ENCODE data around the gene ZSWIM1.
"Not testable (repeated sequence)": the region's sequence is repeated elsewhere in the genome, so short reads cannot be mapped to it uniquely, and the experiment has no call there.

Gene ZSWIM1

DNA sequence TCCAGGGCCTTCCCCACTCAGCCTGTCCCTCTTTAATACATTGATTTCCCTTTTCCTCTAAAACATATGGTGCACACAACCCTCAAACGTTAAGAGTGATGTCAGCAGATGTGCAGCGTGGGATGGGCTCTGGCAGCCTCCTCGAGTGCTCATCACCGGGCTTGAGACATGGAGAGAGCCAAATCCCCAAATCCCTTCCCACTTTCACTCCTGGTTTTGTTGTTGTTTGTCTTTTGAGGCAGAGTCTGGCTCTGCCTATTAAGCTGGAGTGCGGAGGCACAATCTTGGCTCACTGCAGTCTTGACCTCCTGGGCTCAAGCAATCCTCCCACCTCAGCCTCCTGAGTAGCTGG is 36.7 kb downstream of the ZSWIM1 start:
- no peak for FAIRE-seq
- no peak for TF ChIP-seq POLR2A (IDR thresholded peaks at IDR 0.05; ENCODE audit: low read depth, low read length)
- DNase-seq (ENCODE audit: insufficient read length, low spot score), result no peak

GRCh38 chr20:45918182-45918737 is 37.2 kb downstream of the ZSWIM1 start:
- TF ChIP-seq POLR2A (IDR thresholded peaks at IDR 0.05; ENCODE audit: low read depth, low read length), result no peak
- no peak for DNase-seq (ENCODE audit: insufficient read length, low spot score)
- no peak for FAIRE-seq

- FAIRE-seq (no peak), DNase-seq (ENCODE audit: insufficient read length, low spot score) (no peak)
- no peak for TF ChIP-seq POLR2A (IDR thresholded peaks at IDR 0.05; ENCODE audit: low read depth, low read length)
These were observed 37.9 kb downstream of the ZSWIM1 start for GRCh38 chr20:45918779-45919537.

- DNase-seq (ENCODE audit: insufficient read length, low spot score) (no peak), FAIRE-seq (no peak)
- no peak for TF ChIP-seq POLR2A (IDR thresholded peaks at IDR 0.05; ENCODE audit: low read depth, low read length)
These were observed 38.7 kb downstream of the ZSWIM1 start for GRCh38 chr20:45919542-45920399.

DNA sequence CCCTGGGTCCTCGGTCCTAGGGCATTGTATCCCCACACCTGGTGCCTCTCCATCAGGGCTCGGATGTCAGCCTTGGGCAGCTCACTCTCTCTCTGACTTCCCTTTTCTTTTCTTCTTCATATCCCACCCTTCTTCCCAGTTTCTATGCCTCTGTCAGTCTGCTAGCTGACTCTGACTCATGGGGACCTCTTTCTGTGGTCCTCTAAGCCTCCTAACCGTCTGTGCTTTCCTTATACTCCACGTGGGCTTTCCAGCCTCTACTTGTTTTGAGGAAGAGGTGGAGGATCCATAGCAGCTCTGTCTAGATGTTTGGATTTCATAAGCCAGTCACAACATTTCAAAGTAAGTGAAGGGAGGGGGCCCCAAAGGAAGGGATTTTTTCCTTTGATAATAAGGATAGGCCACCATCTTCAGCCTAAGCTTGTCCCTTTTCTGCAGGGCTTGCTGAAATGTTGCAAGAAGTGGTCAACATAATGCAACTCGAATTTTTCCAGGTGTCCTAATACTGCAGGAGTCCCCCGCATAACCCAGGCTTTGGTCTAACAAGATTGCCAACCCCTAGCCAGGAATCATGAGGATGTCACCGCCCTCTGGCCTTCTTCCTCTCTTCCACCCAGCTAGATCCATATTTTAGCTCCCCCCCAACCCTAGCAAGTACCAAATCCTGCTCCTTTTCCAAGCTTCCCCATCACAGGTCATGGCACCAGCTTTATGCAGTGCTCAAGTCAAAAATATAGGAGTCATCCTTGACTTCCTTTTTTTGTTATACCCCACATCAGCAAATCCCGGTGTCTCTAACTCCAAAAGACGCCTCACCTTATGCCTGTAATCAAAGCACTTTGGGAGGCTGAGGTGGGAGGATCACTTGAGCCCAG is 39.7 kb downstream of the ZSWIM1 start:
- no peak for FAIRE-seq
- no peak for TF ChIP-seq POLR2A (IDR thresholded peaks at IDR 0.05; ENCODE audit: low read depth, low read length)
- DNase-seq (ENCODE audit: insufficient read length, low spot score), result no peak

DNA sequence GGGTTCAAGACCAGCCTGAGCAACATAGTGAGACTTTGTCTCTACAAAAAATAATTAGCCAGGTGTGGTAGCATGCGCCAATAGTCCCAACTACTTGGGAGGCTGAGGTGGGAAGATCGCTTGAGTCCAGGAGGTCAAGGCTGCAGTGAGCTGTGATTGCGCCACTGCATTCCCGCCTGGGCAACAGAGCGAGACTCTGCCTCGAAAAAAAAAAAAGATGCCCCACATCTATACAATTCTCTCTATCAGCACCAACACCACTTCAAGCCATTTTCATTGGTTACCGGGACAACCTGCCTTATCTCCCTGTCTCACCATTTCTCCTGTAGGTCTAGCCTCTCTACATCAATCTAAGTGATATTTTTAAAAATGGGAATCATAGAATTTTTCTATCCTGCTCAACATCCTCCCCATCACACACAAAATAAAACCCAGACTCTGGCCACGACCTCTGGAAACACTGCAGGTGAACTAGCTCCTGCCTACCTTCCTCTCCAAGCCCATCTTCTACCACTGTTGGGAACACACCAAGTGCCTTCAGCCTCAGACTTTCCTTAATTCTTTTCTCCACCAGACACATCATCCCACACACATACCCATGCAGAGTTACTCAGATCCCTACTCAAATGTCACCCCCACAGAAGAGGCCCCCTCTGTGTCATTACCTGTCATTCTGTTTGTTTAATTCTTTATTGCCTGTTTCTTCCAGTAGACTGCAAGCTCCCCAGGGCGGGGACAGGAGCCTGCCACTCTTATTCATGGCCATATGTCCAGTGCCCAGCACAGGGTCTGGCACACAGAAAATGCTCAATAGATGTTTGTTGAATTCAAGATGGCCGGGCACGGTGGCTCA is 40.5 kb downstream of the ZSWIM1 start:
- TF ChIP-seq POLR2A (IDR thresholded peaks at IDR 0.05; ENCODE audit: low read depth, low read length), result no peak
- DNase-seq (ENCODE audit: insufficient read length, low spot score), result no peak
- no peak for FAIRE-seq

- FAIRE-seq, result no peak
- DNase-seq (ENCODE audit: insufficient read length, low spot score), result no peak
- no peak for TF ChIP-seq POLR2A (IDR thresholded peaks at IDR 0.05; ENCODE audit: low read depth, low read length)
These were observed 43.6 kb downstream of the ZSWIM1 start for GRCh38 chr20:45924391-45925261.

DNA sequence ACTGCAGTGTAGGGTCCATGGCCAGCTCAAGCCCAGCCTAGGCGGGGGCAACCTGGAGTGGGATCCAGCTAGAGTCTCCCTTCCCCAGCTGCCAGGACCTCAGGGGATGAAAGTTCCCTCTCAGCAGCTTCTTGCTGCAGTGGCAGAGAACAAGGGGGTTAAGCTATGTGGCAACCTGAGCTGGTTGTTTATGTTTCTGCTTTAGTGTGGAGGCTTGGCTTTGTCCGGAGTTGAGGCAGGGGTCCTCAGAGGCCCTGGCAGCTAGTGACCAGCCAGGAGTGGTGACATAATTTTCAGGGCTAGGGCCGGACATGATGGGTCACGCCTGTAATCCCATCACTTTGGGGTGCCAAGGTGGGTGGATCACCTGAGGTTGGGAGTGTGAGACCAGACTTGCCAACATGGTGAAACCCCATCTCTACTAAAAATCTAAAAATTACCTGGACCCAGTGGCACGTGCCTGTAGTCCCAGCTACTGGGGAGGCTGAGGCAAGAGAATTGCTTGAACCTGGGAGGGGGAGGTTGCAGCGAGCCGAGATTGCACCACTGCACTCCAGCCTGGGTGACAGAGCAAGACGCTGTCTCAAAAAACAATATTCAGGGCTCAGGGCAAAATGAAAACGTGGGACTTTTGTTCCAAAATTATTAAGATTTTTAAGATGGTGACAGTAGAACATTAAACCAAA is 44.9 kb downstream of the ZSWIM1 start:
- no peak for TF ChIP-seq POLR2A (IDR thresholded peaks at IDR 0.05; ENCODE audit: low read depth, low read length)
- FAIRE-seq, result no peak
- DNase-seq (ENCODE audit: insufficient read length, low spot score), result no peak

DNA sequence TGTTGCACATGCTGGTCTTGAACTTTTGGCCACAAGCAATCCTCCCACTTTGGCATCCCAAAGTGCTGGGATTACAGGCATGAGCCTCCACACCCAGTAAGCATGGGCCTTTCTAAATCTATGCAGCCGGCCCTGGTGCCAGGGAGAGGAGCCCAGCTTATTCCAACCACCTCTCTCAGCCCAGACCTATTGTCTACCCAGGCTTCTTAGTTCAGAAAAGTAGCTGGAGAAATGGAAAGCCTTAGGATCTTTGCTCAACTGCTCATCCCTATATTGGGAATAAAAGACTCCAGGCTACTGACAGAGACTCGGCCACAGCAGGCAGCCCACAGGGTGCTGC is 45.7 kb downstream of the ZSWIM1 start:
- FAIRE-seq, result no peak
- DNase-seq (ENCODE audit: insufficient read length, low spot score), result no peak
- no peak for TF ChIP-seq POLR2A (IDR thresholded peaks at IDR 0.05; ENCODE audit: low read depth, low read length)

GRCh38 chr20:45927071-45927878 is 46.2 kb downstream of the ZSWIM1 start:
- no peak for TF ChIP-seq POLR2A (IDR thresholded peaks at IDR 0.05; ENCODE audit: low read depth, low read length)
- no peak for DNase-seq (ENCODE audit: insufficient read length, low spot score)
- no peak for FAIRE-seq

DNA sequence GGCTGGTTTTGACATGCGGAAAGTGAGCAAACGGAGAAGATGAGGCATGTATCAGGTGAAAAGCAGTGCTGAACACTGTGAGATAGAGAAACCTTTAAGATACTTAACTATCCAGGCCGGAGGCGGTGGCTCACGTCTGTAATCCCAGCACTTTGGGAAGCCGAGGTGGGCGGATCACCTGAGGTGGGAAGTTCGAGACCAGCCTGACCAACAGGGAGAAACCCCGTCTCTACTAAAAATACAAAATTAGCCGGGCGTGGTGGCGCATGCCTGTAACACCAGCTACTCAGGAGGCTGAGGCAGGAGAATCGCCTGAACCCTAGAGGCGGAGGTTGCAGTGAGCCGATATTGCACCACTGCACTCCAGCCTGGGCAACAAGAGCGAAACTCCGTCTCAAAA is 50.7 kb downstream of the ZSWIM1 start:
- not testable (repeated sequence) for DNase-seq (ENCODE audit: insufficient read length, low spot score); FAIRE-seq
